Trophoblast cell (in vitro differentiated cells and primary cell): ENCODE data around the gene PDE8A.

Experiments used
- DNase-seq, 2 donors: peaks; one replicate each; pipeline ENCODE4 v3.0.0-alpha.2; 2016
- H2AFZ ChIP-seq: 2 replicates; pipeline ENCODE4 v1.6.1; 2013; ENCODE audit warnings: low read length, moderate library complexity, mild to moderate bottlenecking; ENCODE audit not compliant: insufficient read depth, poor library complexity
- H2AK5ac ChIP-seq: 2 replicates; pipeline ENCODE4 v1.6.1; 2013; ENCODE audit warnings: mild to moderate bottlenecking, low read length
- H2BK120ac ChIP-seq: 2 replicates; pipeline ENCODE4 v1.6.1; 2013; ENCODE audit warnings: low read length, mild to moderate bottlenecking, moderate library complexity; ENCODE audit not compliant: insufficient read depth, poor library complexity
- H2BK12ac ChIP-seq: 2 replicates; pipeline ENCODE4 v1.6.1; 2013; ENCODE audit warnings: mild to moderate bottlenecking, low read length, moderate library complexity
- H2BK5ac ChIP-seq: 2 replicates; pipeline ENCODE4 v1.6.1; 2013; ENCODE audit warnings: low read length, low read depth, moderate library complexity, mild to moderate bottlenecking; ENCODE audit not compliant: poor library complexity
- H3K14ac ChIP-seq: 2 replicates; pipeline ENCODE4 v1.6.1; 2013; ENCODE audit warnings: mild to moderate bottlenecking, low read length
- H3K18ac ChIP-seq: 2 replicates; pipeline ENCODE4 v1.6.1; 2013; ENCODE audit warnings: mild to moderate bottlenecking, low read length
- H3K23ac ChIP-seq: 2 replicates; pipeline ENCODE4 v1.6.1; 2013; ENCODE audit warnings: low read length
- H3K27ac ChIP-seq: 2 replicates; pipeline ENCODE4 v1.5.1; 2013; ENCODE audit warnings: low read depth, mild to moderate bottlenecking, inconsistent platforms, low read length, moderate library complexity
- H3K27me3 ChIP-seq: 2 replicates; pipeline ENCODE4 v1.6.1; 2013; ENCODE audit warnings: inconsistent platforms, mild to moderate bottlenecking, low read length, moderate library complexity; ENCODE audit not compliant: insufficient read depth
- H3K36me3 ChIP-seq, 2 experiments: 1 replicate in 1 of 2; 2 replicates in 1 of 2; pipeline ENCODE4 v1.6.1; 2013; ENCODE audit warnings: low read length in 2 of 2, mild to moderate bottlenecking in 2 of 2, moderate library complexity in 1 of 2; ENCODE audit not compliant: insufficient read depth in 2 of 2, control insufficient read depth in 1 of 2
- H3K4ac ChIP-seq: 2 replicates; pipeline ENCODE4 v1.6.1; 2013; ENCODE audit warnings: low read depth, mild to moderate bottlenecking, low read length, moderate library complexity
- H3K4me1 ChIP-seq, 2 experiments: 1 replicate in 1 of 2; 2 replicates in 1 of 2; pipeline ENCODE4 v1.6.1; 2013; ENCODE audit warnings: low read length in 2 of 2, mild to moderate bottlenecking in 2 of 2, moderate library complexity in 1 of 2; ENCODE audit not compliant: insufficient read depth in 2 of 2, control insufficient read depth in 1 of 2
- H3K4me2 ChIP-seq: 2 replicates; pipeline ENCODE4 v1.6.1; 2013; ENCODE audit warnings: inconsistent platforms, mild to moderate bottlenecking, low read length, moderate library complexity
- H3K4me3 ChIP-seq: 2 replicates; pipeline ENCODE4 v1.5.1; 2013; ENCODE audit warnings: mild to moderate bottlenecking, low read depth, low read length, inconsistent platforms
- H3K79me1 ChIP-seq: one replicate; pipeline ENCODE4 v1.6.1; 2013; ENCODE audit warnings: low read length
- H3K79me2 ChIP-seq: 2 replicates; pipeline ENCODE4 v1.6.1; 2013; ENCODE audit warnings: low read length, mild to moderate bottlenecking; ENCODE audit not compliant: control insufficient read depth, insufficient read depth, poor library complexity
- H3K9ac ChIP-seq: 2 replicates; pipeline ENCODE4 v1.6.1; 2013; ENCODE audit warnings: mild to moderate bottlenecking, low read length
- H3K9me3 ChIP-seq: 2 replicates; pipeline ENCODE4 v1.6.1; 2013; ENCODE audit warnings: low read depth, mild to moderate bottlenecking, control low read depth, inconsistent platforms, low read length; ENCODE audit not compliant: insufficient read depth
- H4K12ac ChIP-seq: 2 replicates; pipeline ENCODE4 v1.6.1; 2013; ENCODE audit warnings: low read depth, mild to moderate bottlenecking, low read length, moderate library complexity
- H4K8ac ChIP-seq: 2 replicates; pipeline ENCODE4 v1.6.1; 2013; ENCODE audit warnings: low read depth, mild to moderate bottlenecking, low read length, moderate library complexity
- H4K91ac ChIP-seq: one replicate; pipeline ENCODE4 v1.6.1; 2013; ENCODE audit warnings: low read depth, mild to moderate bottlenecking, low read length, moderate library complexity
- WGBS: extraction: QIAGEN DNeasy Blood & Tissue Kit; methylation state at CpG from one replicate; pipeline ENCODE4 v1.1.7; 2013; ENCODE audit warnings: missing lambda C conversion rate; ENCODE audit not compliant: insufficient read length, insufficient coverage; ENCODE audit errors: extremely low coverage; 5-methylcytosine and 5-hydroxymethylcytosine counted together

PDE8A gene

GRCh38 chr15:85116494-85116893 is 134.8 kb downstream of the PDE8A start:
- Histone ChIP-seq H3K9ac (no peak overlapping the region), H2AFZ (no peak overlapping the region), H3K14ac (no peak overlapping the region), H3K79me1 (no peaks in the 10 kb centered on the region), H3K27ac (no peak overlapping the region), H3K23ac (no peak overlapping the region), H4K12ac (no peak overlapping the region), H3K27me3 (no peaks in the 10 kb centered on the region), H2BK120ac (no peak overlapping the region), H3K4me2 (no peak overlapping the region), H3K36me3 (peaks cover 4 to 15% of the 10 kb centered on the region in 2 experiments), H3K4me3 (no peak overlapping the region), H3K4ac (no peak overlapping the region), H2AK5ac (no peak overlapping the region), H3K4me1 (no peaks in the 10 kb centered on the region), H3K79me2 (no peaks in the 10 kb centered on the region), H3K18ac (no peak overlapping the region), H2BK5ac (no peak overlapping the region), H3K9me3 (peaks cover 3% of the 10 kb centered on the region), H4K8ac (no peak overlapping the region), H4K91ac (no peak overlapping the region), H2BK12ac (no peak overlapping the region)
- DNase-seq: no peak
- no CpG with 5 or more reads among the region's 3 CpGs for WGBS

DNA sequence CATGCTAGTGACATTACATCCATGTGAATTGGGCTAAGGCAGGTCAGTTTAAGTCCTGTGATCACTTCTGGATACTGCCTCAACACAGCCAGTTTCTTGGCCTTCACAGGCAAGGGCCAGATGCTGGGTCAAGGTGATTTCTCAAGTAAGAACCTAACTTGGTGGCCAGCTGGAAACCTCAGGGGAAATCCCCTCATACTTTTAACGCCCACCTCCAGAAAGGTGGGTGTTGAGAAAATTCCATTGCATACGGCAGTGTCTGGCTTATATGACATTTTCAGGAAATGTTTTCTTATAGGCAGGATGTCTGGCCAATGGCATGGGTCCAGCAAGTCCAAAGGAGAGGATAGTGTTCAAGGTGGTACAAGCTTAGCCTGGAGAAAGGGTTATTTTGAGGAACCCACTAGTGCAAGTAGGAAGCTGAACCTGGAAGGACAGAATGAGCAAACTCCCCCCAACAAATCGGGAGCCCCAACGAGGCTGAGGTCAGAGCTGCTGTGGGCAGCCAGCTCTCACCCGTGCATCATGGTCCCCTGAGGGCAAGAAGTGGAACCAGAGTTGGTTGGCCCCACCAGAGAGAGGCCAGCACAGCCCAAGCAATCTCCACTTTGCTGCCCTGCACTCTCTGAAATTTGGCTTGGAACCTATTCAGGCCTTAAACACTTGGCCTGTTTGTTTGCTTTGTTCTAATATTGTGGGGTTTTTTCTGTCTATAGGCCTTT is 135.4 kb downstream of the PDE8A start:
- DNase-seq: peak in 1 of 2 donors; percentile 18
- no peak overlapping the region for H3K4ac ChIP-seq
- no CpG with 5 or more reads among the region's 5 CpGs for WGBS
- H3K9me3 ChIP-seq: peaks cover 3% of the 10 kb centered on the region
- no peaks in the 10 kb centered on the region for H3K4me1 ChIP-seq
- no peak overlapping the region for H3K4me3 ChIP-seq
- H2BK5ac ChIP-seq: no peak overlapping the region
- H3K14ac ChIP-seq: no peak overlapping the region
- no peaks in the 10 kb centered on the region for H3K79me1 ChIP-seq
- H3K18ac ChIP-seq: no peak overlapping the region
- H3K36me3 ChIP-seq: peaks cover 4 to 15% of the 10 kb centered on the region in 2 experiments
- H3K4me2 ChIP-seq: no peak overlapping the region
- no peak overlapping the region for H2BK12ac ChIP-seq
- H3K27ac ChIP-seq: no peak overlapping the region
- no peak overlapping the region for H2AK5ac ChIP-seq
- H3K23ac ChIP-seq: no peak overlapping the region
- H3K79me2 ChIP-seq: no peaks in the 10 kb centered on the region
- H2AFZ ChIP-seq: no peak overlapping the region
- H3K9ac ChIP-seq: no peak overlapping the region
- H4K12ac ChIP-seq: no peak overlapping the region
- H3K27me3 ChIP-seq: no peaks in the 10 kb centered on the region
- H4K8ac ChIP-seq: no peak overlapping the region
- no peak overlapping the region for H4K91ac ChIP-seq
- no peak overlapping the region for H2BK120ac ChIP-seq

DNA sequence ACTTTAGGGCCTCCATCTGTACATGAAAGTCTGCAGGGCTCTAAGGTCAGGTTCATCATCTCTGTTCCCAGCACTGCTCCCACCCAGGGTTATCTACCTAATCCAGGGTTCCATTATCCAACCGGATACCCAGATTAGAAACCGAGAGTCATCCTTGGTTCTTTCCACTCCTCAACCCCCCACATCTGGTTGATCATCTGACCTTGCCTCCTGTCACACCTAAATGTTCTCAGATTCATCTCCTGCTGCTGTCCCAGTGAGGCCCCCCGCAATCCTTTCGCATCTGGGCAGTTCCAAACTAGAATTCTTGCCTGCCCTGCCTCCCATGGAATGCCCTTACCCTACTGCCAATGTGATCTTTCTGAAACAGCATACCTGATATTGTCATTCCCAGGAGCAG is 136.5 kb downstream of the PDE8A start:
- Histone ChIP-seq H3K23ac (no peak overlapping the region), H3K79me2 (no peaks in the 10 kb centered on the region), H3K4me1 (no peaks in the 10 kb centered on the region), H2BK5ac (no peak overlapping the region), H3K27ac (no peak overlapping the region), H3K27me3 (no peaks in the 10 kb centered on the region), H2BK12ac (no peak overlapping the region), H2BK120ac (no peak overlapping the region), H3K14ac (no peak overlapping the region), H3K4ac (no peak overlapping the region), H3K4me3 (no peak overlapping the region), H4K12ac (no peak overlapping the region), H3K9ac (no peak overlapping the region), H2AFZ (no peak overlapping the region), H4K8ac (no peak overlapping the region), H3K9me3 (peaks cover 3% of the 10 kb centered on the region), H2AK5ac (no peak overlapping the region), H4K91ac (no peak overlapping the region), H3K36me3 (peaks cover 4 to 15% of the 10 kb centered on the region in 2 experiments), H3K79me1 (no peaks in the 10 kb centered on the region), H3K18ac (no peak overlapping the region), H3K4me2 (no peak overlapping the region)
- WGBS: no CpG with 5 or more reads among the region's 4 CpGs
- DNase-seq: no peak

DNA sequence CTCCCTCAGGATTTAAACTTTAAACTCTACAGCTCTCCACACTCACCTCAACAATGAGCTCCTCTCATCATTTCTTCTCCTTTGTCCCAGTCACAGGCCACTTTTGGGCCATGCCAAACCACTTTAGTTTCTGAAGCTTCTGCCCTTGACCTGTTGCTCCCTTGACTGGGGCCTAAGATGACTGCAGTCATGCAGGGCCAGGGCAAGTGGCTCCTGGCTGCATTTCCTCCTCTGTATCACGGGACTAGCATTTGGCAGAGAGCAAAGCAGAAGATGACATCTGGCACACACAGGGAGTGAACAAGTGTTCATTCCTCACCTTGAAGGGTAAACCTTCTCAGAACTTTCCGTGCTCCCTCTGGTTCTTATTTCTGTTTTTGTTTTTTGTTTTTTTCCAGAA is 136.9 kb downstream of the PDE8A start:
- WGBS: no CpG with 5 or more reads among the region's 2 CpGs

More for the DNA sequence above, 136.9 kb downstream of the PDE8A start:
- Histone ChIP-seq H3K9ac (no peak overlapping the region), H3K4me3 (no peak overlapping the region), H2BK5ac (no peak overlapping the region), H2AK5ac (no peak overlapping the region), H3K4me1 (no peaks in the 10 kb centered on the region), H3K4ac (no peak overlapping the region), H2BK120ac (no peak overlapping the region), H2BK12ac (no peak overlapping the region), H3K27me3 (no peaks in the 10 kb centered on the region), H3K23ac (no peak overlapping the region), H2AFZ (no peak overlapping the region), H3K4me2 (no peak overlapping the region), H3K14ac (no peak overlapping the region), H3K9me3 (peaks cover 3% of the 10 kb centered on the region), H3K36me3 (peaks cover 4 to 15% of the 10 kb centered on the region in 2 experiments), H3K27ac (no peak overlapping the region), H4K8ac (no peak overlapping the region), H4K12ac (no peak overlapping the region), H3K79me1 (no peaks in the 10 kb centered on the region), H3K79me2 (no peaks in the 10 kb centered on the region), H3K18ac (no peak overlapping the region), H4K91ac (no peak overlapping the region)
- DNase-seq: no peak
